H1 (cell line): ENCODE results near the gene SHISA9. TPM values are rescaled to one million over a fixed set of nuclear protein-coding genes. Genes with fewer than 3 reads are reported as not detected.

Source experiments
- polyA plus RNA-seq, 7 experiments: library from polyadenylated mRNA; depleted of rRNA in 3 of 7; stranded (reverse) in 5 of 7; unstranded in 2 of 7; fragments of >200 nt in 5 of 7; fragments of 200-250 nt in 2 of 7; gene quantifications; 1 replicate in 5 of 7; 2 replicates in 1 of 7; 4 replicates in 1 of 7; pipeline versions ENCODE4 v1.2.1 to v1.2.3, GENCODE V29; 2011 to 2013; ENCODE audit warnings: missing spikeins in 2 of 7, mixed read lengths in 2 of 7
- total RNA-seq: library from RNA; stranded (reverse); fragmentation: NEBNext Ultra II Directional; extraction: Animal tissue kit (Norgen Biotek cat#: 25700); gene quantifications from 2 replicates; pipeline ENCODE4 v1.2.1, GENCODE V29; 2021
- TF ChIP-seq, protein P1 (sequence below): fragments of 300-600 bp; sonication (generic); IDR thresholded peaks from 2 replicates; pipeline ENCODE4 v1.7.1; 2012; ENCODE audit warnings: low read length, moderate library complexity, mild to moderate bottlenecking, inconsistent platforms; ENCODE audit not compliant: insufficient replicate concordance

The SHISA9 gene
- total and polyA plus RNA-seq, 2 of the 8 experiments (the other 6 are each of a cell fraction or from before 2014, with no cell fraction given): 25.6 to 39.8 TPM

DNA sequence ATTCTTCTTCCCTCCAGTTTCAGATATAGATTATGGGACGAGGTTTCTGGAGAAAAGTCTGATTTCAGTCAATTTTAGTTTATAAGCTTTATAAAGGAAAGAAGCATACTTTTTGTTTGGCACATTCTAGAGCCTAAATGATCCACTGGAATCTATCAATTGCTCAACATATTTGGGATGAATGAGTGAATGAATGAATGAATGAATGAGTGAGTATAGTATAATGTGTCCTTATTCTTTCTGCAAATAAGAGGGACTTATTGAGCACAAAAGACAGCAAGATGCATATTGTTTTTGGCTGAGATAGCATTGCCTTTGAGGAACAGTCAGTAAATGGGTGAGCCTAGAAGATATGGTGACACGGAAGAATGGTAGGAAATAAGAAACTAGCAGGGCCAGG lies 245.4 kb downstream of the SHISA9 start (continued):
- TF ChIP-seq, protein P1, sequence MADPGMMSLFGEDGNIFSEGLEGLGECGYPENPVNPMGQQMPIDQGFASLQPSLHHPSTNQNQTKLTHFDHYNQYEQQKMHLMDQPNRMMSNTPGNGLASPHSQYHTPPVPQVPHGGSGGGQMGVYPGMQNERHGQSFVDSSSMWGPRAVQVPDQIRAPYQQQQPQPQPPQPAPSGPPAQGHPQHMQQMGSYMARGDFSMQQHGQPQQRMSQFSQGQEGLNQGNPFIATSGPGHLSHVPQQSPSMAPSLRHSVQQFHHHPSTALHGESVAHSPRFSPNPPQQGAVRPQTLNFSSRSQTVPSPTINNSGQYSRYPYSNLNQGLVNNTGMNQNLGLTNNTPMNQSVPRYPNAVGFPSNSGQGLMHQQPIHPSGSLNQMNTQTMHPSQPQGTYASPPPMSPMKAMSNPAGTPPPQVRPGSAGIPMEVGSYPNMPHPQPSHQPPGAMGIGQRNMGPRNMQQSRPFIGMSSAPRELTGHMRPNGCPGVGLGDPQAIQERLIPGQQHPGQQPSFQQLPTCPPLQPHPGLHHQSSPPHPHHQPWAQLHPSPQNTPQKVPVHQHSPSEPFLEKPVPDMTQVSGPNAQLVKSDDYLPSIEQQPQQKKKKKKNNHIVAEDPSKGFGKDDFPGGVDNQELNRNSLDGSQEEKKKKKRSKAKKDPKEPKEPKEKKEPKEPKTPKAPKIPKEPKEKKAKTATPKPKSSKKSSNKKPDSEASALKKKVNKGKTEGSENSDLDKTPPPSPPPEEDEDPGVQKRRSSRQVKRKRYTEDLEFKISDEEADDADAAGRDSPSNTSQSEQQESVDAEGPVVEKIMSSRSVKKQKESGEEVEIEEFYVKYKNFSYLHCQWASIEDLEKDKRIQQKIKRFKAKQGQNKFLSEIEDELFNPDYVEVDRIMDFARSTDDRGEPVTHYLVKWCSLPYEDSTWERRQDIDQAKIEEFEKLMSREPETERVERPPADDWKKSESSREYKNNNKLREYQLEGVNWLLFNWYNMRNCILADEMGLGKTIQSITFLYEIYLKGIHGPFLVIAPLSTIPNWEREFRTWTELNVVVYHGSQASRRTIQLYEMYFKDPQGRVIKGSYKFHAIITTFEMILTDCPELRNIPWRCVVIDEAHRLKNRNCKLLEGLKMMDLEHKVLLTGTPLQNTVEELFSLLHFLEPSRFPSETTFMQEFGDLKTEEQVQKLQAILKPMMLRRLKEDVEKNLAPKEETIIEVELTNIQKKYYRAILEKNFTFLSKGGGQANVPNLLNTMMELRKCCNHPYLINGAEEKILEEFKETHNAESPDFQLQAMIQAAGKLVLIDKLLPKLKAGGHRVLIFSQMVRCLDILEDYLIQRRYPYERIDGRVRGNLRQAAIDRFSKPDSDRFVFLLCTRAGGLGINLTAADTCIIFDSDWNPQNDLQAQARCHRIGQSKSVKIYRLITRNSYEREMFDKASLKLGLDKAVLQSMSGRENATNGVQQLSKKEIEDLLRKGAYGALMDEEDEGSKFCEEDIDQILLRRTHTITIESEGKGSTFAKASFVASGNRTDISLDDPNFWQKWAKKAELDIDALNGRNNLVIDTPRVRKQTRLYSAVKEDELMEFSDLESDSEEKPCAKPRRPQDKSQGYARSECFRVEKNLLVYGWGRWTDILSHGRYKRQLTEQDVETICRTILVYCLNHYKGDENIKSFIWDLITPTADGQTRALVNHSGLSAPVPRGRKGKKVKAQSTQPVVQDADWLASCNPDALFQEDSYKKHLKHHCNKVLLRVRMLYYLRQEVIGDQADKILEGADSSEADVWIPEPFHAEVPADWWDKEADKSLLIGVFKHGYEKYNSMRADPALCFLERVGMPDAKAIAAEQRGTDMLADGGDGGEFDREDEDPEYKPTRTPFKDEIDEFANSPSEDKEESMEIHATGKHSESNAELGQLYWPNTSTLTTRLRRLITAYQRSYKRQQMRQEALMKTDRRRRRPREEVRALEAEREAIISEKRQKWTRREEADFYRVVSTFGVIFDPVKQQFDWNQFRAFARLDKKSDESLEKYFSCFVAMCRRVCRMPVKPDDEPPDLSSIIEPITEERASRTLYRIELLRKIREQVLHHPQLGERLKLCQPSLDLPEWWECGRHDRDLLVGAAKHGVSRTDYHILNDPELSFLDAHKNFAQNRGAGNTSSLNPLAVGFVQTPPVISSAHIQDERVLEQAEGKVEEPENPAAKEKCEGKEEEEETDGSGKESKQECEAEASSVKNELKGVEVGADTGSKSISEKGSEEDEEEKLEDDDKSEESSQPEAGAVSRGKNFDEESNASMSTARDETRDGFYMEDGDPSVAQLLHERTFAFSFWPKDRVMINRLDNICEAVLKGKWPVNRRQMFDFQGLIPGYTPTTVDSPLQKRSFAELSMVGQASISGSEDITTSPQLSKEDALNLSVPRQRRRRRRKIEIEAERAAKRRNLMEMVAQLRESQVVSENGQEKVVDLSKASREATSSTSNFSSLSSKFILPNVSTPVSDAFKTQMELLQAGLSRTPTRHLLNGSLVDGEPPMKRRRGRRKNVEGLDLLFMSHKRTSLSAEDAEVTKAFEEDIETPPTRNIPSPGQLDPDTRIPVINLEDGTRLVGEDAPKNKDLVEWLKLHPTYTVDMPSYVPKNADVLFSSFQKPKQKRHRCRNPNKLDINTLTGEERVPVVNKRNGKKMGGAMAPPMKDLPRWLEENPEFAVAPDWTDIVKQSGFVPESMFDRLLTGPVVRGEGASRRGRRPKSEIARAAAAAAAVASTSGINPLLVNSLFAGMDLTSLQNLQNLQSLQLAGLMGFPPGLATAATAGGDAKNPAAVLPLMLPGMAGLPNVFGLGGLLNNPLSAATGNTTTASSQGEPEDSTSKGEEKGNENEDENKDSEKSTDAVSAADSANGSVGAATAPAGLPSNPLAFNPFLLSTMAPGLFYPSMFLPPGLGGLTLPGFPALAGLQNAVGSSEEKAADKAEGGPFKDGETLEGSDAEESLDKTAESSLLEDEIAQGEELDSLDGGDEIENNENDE: no peak
